DND-41 (cell line): ENCODE data around the gene KCNC1.

Source experiments
- ATAC-seq: fragments of 200-7000 bp; cut with Tn5 transposase; 3 replicates; pipeline ENCODE4 v1.9.1; 2021; ENCODE audit warnings: low read depth; ENCODE audit not compliant: insufficient read depth
- DNase-seq: peaks from one replicate; pipeline ENCODE4 v3.0.0-alpha.2; 2020
- H2AFZ ChIP-seq: 2 replicates; pipeline ENCODE4 v1.6.0; 2012; ENCODE audit warnings: low read depth, low read length
- H3K27ac ChIP-seq: 2 replicates; pipeline ENCODE4 v1.5.1; 2012; ENCODE audit warnings: low read length, inconsistent platforms
- H3K27me3 ChIP-seq: fragments of 200-600 bp; sonication (generic); 2 replicates; pipeline ENCODE4 v1.6.0; 2012; ENCODE audit warnings: low read length, mild to moderate bottlenecking, inconsistent platforms; ENCODE audit not compliant: insufficient read depth, poor library complexity
- H3K36me3 ChIP-seq: 2 replicates; pipeline ENCODE4 v1.5.1; 2012; ENCODE audit warnings: low read length, inconsistent platforms; ENCODE audit not compliant: insufficient read depth
- H3K4me1 ChIP-seq: 2 replicates; pipeline ENCODE4 v1.5.1; 2012; ENCODE audit warnings: mild to moderate bottlenecking, low read length; ENCODE audit not compliant: insufficient read depth
- H3K4me2 ChIP-seq: 2 replicates; pipeline ENCODE4 v1.6.0; 2012; ENCODE audit warnings: mild to moderate bottlenecking, moderate library complexity, low read length, inconsistent platforms; ENCODE audit not compliant: insufficient read depth
- H3K4me3 ChIP-seq, 2 experiments: fragments of 200-600 bp in 1 of 2; shearing (Covaris generic) in 1 of 2; 2 replicates each; pipeline ENCODE4 v1.5.1; 2012 to 2016; ENCODE audit warnings: inconsistent platforms in 2 of 2, low read length in 2 of 2, mild to moderate bottlenecking in 2 of 2, low read depth in 1 of 2, moderate library complexity in 1 of 2
- H3K79me2 ChIP-seq: 2 replicates; pipeline ENCODE4 v1.6.0; 2012; ENCODE audit warnings: low read length, inconsistent platforms; ENCODE audit not compliant: insufficient read depth
- H3K9ac ChIP-seq: 2 replicates; pipeline ENCODE4 v1.6.0; 2012; ENCODE audit warnings: low read depth, mild to moderate bottlenecking, inconsistent platforms, low read length, moderate library complexity
- H3K9me3 ChIP-seq: 2 replicates; pipeline ENCODE4 v1.5.1; 2012; ENCODE audit warnings: low read length, moderate library complexity, mild to moderate bottlenecking, inconsistent platforms; ENCODE audit not compliant: insufficient read depth, severe bottlenecking
- H4K20me1 ChIP-seq: 2 replicates; pipeline ENCODE4 v1.6.0; 2012; ENCODE audit warnings: low read length; ENCODE audit not compliant: insufficient read depth
- EZH2 ChIP-seq: IDR thresholded peaks from 3 replicates; pipeline ENCODE4 v1.6.1; 2012; ENCODE audit warnings: borderline replicate concordance, low read depth, mild to moderate bottlenecking, moderate library complexity, low read length, inconsistent platforms; ENCODE audit not compliant: severe bottlenecking
- TF ChIP-seq, protein P1 (sequence below): IDR thresholded peaks from 2 replicates; pipeline ENCODE4 v1.5.1; 2012; ENCODE audit warnings: borderline replicate concordance, low read length, moderate library complexity, mild to moderate bottlenecking; ENCODE audit not compliant: poor library complexity, severe bottlenecking; ENCODE audit errors: extremely low read depth

KCNC1 gene

DNA sequence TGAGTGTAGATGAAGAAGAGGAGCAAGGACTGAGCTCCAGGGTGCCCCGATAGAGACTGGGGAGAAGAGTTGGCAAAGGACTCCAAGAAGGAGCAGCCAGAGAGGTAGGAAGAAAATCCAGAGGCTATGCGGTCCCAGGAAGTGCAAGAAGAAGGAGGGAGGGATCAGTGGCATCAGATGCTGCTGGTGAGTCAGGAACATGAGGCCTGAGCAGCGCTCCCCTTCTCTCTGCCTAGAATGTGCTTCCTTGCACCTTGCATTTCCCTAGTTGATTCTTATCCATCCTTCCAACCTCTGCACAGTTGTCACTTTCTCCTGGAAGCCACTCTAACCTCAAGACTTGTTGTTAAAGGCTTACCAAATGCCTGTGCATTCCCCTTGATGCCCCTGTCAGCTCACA is 21.3 kb downstream of the KCNC1 start:
- Histone ChIP-seq H3K36me3 (no peaks in the 10 kb centered on the region), H4K20me1 (no peaks in the 10 kb centered on the region), H3K9me3 (no peaks in the 10 kb centered on the region), H3K79me2 (no peaks in the 10 kb centered on the region), H3K9ac (no peak overlapping the region), H3K4me2 (no peak overlapping the region), H3K27ac (no peak overlapping the region), H3K4me1 (no peaks in the 10 kb centered on the region), H3K4me3 (no peak overlapping the region), H2AFZ (no peak overlapping the region), H3K27me3 (peaks cover 6% of the 10 kb centered on the region)
- ATAC-seq (no peak), DNase-seq (no peak)
- TF ChIP-seq, protein P1, sequence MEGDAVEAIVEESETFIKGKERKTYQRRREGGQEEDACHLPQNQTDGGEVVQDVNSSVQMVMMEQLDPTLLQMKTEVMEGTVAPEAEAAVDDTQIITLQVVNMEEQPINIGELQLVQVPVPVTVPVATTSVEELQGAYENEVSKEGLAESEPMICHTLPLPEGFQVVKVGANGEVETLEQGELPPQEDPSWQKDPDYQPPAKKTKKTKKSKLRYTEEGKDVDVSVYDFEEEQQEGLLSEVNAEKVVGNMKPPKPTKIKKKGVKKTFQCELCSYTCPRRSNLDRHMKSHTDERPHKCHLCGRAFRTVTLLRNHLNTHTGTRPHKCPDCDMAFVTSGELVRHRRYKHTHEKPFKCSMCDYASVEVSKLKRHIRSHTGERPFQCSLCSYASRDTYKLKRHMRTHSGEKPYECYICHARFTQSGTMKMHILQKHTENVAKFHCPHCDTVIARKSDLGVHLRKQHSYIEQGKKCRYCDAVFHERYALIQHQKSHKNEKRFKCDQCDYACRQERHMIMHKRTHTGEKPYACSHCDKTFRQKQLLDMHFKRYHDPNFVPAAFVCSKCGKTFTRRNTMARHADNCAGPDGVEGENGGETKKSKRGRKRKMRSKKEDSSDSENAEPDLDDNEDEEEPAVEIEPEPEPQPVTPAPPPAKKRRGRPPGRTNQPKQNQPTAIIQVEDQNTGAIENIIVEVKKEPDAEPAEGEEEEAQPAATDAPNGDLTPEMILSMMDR, result no peak
- no peak for TF ChIP-seq EZH2

GRCh38 chr11:17760102-17761029 is 25.8 kb downstream of the KCNC1 start:
- Histone ChIP-seq H3K4me1 (no peaks in the 10 kb centered on the region), H3K27me3 (peaks cover 4% of the 10 kb centered on the region), H3K9ac (no peak overlapping the region), H3K27ac (no peak overlapping the region), H3K4me3 (no peak overlapping the region), H3K79me2 (no peaks in the 10 kb centered on the region), H4K20me1 (no peaks in the 10 kb centered on the region), H3K36me3 (no peaks in the 10 kb centered on the region), H3K4me2 (no peak overlapping the region), H3K9me3 (no peaks in the 10 kb centered on the region), H2AFZ (no peak overlapping the region)
- peak; percentile 82 for ATAC-seq
- DNase-seq, result peak; percentile 36
- no peak for TF ChIP-seq EZH2
- TF ChIP-seq, protein P1, result peak; percentile 63

GRCh38 chr11:17762309-17762974 is 27.9 kb downstream of the KCNC1 start:
- Histone ChIP-seq H2AFZ (no peak overlapping the region), H3K4me2 (no peak overlapping the region), H3K9me3 (no peaks in the 10 kb centered on the region), H3K4me3 (no peak overlapping the region), H4K20me1 (no peaks in the 10 kb centered on the region), H3K27ac (no peak overlapping the region), H3K9ac (no peak overlapping the region), H3K4me1 (no peaks in the 10 kb centered on the region), H3K27me3 (no peaks in the 10 kb centered on the region), H3K36me3 (no peaks in the 10 kb centered on the region), H3K79me2 (no peaks in the 10 kb centered on the region)
- ATAC-seq (no peak), DNase-seq (no peak)
- no peak for TF ChIP-seq EZH2
- TF ChIP-seq, protein P1, result no peak
